Adrenal gland (tissue), 12 donors: ENCODE data around the gene PER1. TPM values are rescaled to one million over a fixed set of nuclear protein-coding genes. Genes with fewer than 3 reads are reported as not detected.

Experiments
- DNase-seq, 7 donors: peaks; one replicate each; pipeline ENCODE4 v3.0.0-alpha.2; 2019 to 2020
- H3K27ac ChIP-seq, 5 donors: fragments of 200-600 bp; sonication (generic) in 4 of 5; 1 replicate in 3 of 5; 2 replicates in 2 of 5; pipeline versions ENCODE4 v1.5.1 to v1.8.0; 2016 to 2020; ENCODE audit warnings: mild to moderate bottlenecking in 1 of 5
- H3K27me3 ChIP-seq: fragments of 200-600 bp; 2 replicates; pipeline ENCODE4 v1.8.0; 2021
- H3K36me3 ChIP-seq, 2 donors: fragments of 200-600 bp; replicated peaks in 1 of 2; 1 replicate in 1 of 2; 2 replicates in 1 of 2; pipeline versions ENCODE4 v1.5.1 to v1.8.0; 2018 to 2022
- H3K4me1 ChIP-seq, 2 donors: fragments of 200-600 bp; replicated peaks in 1 of 2; 1 replicate in 1 of 2; 2 replicates in 1 of 2; pipeline versions ENCODE4 v1.5.1 to v1.8.0; 2018 to 2021
- H3K4me3 ChIP-seq, 4 donors: fragments of 200-600 bp; sonication (generic) in 3 of 4; one replicate each; pipeline ENCODE4 v1.5.1; 2016 to 2018
- H3K9me3 ChIP-seq, 3 donors: fragments of 200-600 bp; sonication (generic) in 1 of 3; replicated peaks in 1 of 3; 1 replicate in 2 of 3; 2 replicates in 1 of 3; pipeline versions ENCODE4 v1.5.1 to v1.8.0; 2016 to 2021
- CTCF ChIP-seq, 6 experiments: fragments of 450-650 bp in 4 of 6; fragments of 200-600 bp in 2 of 6; sonication (generic) in 1 of 6; IDR thresholded peaks; 1 replicate in 5 of 6; 2 replicates in 1 of 6; pipeline versions ENCODE4 v1.5.1 to v1.8.0; 2016 to 2021; ENCODE audit warnings: antibody characterized with exemption in 6 of 6, mild to moderate bottlenecking in 2 of 6, moderate library complexity in 1 of 6
- POLR2A ChIP-seq, 2 donors: fragments of 450-650 bp; IDR thresholded peaks; one replicate each; pipeline ENCODE4 v1.6.1; 2017; ENCODE audit warnings: antibody characterized with exemption in 2 of 2, mild to moderate bottlenecking in 2 of 2, moderate library complexity in 1 of 2
- WGBS, 4 donors: extraction: QIAGEN DNeasy Blood & Tissue Kit in 2 of 4; methylation state at CpG; one replicate each; pipeline versions ENCODE4 v1.1.5 to v1.1.7; 2013 to 2017; 5-methylcytosine and 5-hydroxymethylcytosine counted together
- intact Hi-C, 2 donors: fragments of 100-400 bp; cut with DNase I; formaldehyde crosslinking; loops; one replicate each; pipeline versions ENCODE4 v1.14.1 to v1.15.0; 2022 to 2023
- polyA plus RNA-seq, 3 donors: library from polyadenylated mRNA; stranded (reverse); fragments of 200-250 nt in 2 of 3; fragments of 350-450 nt in 1 of 3; fragmentation: Illumina TruSeq in 1 of 3; extraction: RNeasy Lipid Tissue Mini Kit (QIAGEN cat#74804) in 1 of 3; gene quantifications; one replicate each; pipeline ENCODE4 v1.2.3, GENCODE V29; 2013 to 2014
- total RNA-seq, 9 donors: library from RNA; depleted of rRNA in 4 of 9; stranded (reverse); fragments of >200 nt in 4 of 9; fragments of 120-200 nt in 1 of 9; fragmentation: NEBNext Ultra II Directional in 1 of 9; extraction: Animal tissue kit (Norgen Biotek cat#: 25700) in 1 of 9; gene quantifications; one replicate each; pipeline versions ENCODE4 v1.1.0 to v1.2.4, GENCODE V29; 2013 to 2023
- donor health status: healthy with polysubstance abuse.
- donor health status: Bipolar disorder and iron deficiency.
- donor health status: DM: yes; HTN: yes; CAD: no.
- donor health status: DM: no; HTN: no; CAD: no.
- donor health status: DM: no; HTN: no; CAD: no.
- donor health status: DM: yes; HTN: yes; CAD: no.

PER1 gene
- total and polyA plus RNA-seq, 12 donors, result 9.9 to 360 (median 108) TPM

GRCh38 chr17:8151641-8152111 is 528 bp downstream of the PER1 start:
- Histone ChIP-seq H3K9me3 (no peaks in the 10 kb centered on the region), H3K27me3 (no peaks in the 10 kb centered on the region), H3K4me3 (peak overlapping the region in 3 of 4 donors; percentile 46 to 93 (median 47)), H3K4me1 (peaks cover 29 to 45% of the 10 kb centered on the region in 2 donors), H3K27ac (peak overlapping the region; percentile 99 to 100 (median 100)), H3K36me3 (peaks cover 0 to 45% of the 10 kb centered on the region in 2 donors)
- intact Hi-C loops, result no loop called here
- TF ChIP-seq CTCF (IDR thresholded peaks at IDR 0.05), result no peak
- no peak for TF ChIP-seq POLR2A (IDR thresholded peaks at IDR 0.05)
- 1 to 2% (median 1%) methylated on average over 7 to 22 of the region's 22 CpGs for WGBS, 4 donors
- DNase-seq, result peak; percentile 79 to 95 (median 90)

GRCh38 chr17:8151120-8151640 is 1.0 kb downstream of the PER1 start:
- Histone ChIP-seq H3K4me3 (peak overlapping the region in 3 of 4 donors; percentile 46 to 93 (median 47)), H3K9me3 (no peaks in the 10 kb centered on the region), H3K4me1 (peaks cover 29 to 48% of the 10 kb centered on the region in 2 donors), H3K36me3 (peaks cover 0 to 50% of the 10 kb centered on the region in 2 donors), H3K27ac (peak overlapping the region; percentile 99 to 100 (median 100)), H3K27me3 (no peaks in the 10 kb centered on the region)
- DNase-seq, result peak; percentile 95 to 98 (median 96)
- intact Hi-C loops, result no loop called here
- TF ChIP-seq CTCF (IDR thresholded peaks at IDR 0.05), result peak in 3 of 6 experiments; percentile 24 to 39 (median 29)
- peak; percentile 61 to 84 for TF ChIP-seq POLR2A (IDR thresholded peaks at IDR 0.05)
- 0 to 1% (median 0%) methylated on average over 3 to 38 of the region's 38 CpGs for WGBS, 4 donors

- peak in 3 of 7 donors; percentile 38 to 61 (median 61) for DNase-seq
- peak overlapping the region; percentile 99 to 100 (median 100) for H3K27ac ChIP-seq
- peaks cover 29 to 48% of the 10 kb centered on the region in 2 donors for H3K4me1 ChIP-seq
- intact Hi-C loops, result no loop called here
- H3K36me3 ChIP-seq, result peaks cover 0 to 57% of the 10 kb centered on the region in 2 donors
- WGBS, 4 donors, result 35 to 60% (median 48%) methylated on average over 6 to 18 of the region's 18 CpGs
- TF ChIP-seq POLR2A (IDR thresholded peaks at IDR 0.05) (no peak), CTCF (IDR thresholded peaks at IDR 0.05) (no peak)
- no peaks in the 10 kb centered on the region for H3K27me3 ChIP-seq
- H3K4me3 ChIP-seq, result peak overlapping the region in 2 of 4 donors; percentile 47 to 93
- no peaks in the 10 kb centered on the region for H3K9me3 ChIP-seq
Measured at GRCh38 chr17:8150194-8151119, 1.7 kb downstream of the PER1 start.
